Activated CD4-positive, alpha-beta T cell treated with anti-CD3 and anti-CD28 coated beads for 4 hours (primary cell): ENCODE data around the gene MGLL.

Experiments
- DNase-seq, 2 donors: peaks; one replicate each; pipeline ENCODE4 v3.0.0-alpha.2; 2020

MGLL gene

GRCh38 chr3:127771746-127772145 lies 50.6 kb downstream of the MGLL start:
- no peak for DNase-seq

GRCh38 chr3:127770671-127771355 lies 51.5 kb downstream of the MGLL start:
- DNase-seq: no peak

- no peak for DNase-seq
Observed at GRCh38 chr3:127769284-127770081, 52.8 kb downstream of the MGLL start.

GRCh38 chr3:127768346-127769008 lies 53.8 kb downstream of the MGLL start:
- DNase-seq: no peak

GRCh38 chr3:127767126-127767525 lies 55.2 kb downstream of the MGLL start:
- DNase-seq: no peak

GRCh38 chr3:127765735-127766134 lies 56.6 kb downstream of the MGLL start:
- no peak for DNase-seq

- no peak for DNase-seq
Observed at GRCh38 chr3:127764841-127765362, 57.4 kb downstream of the MGLL start.

- no peak for DNase-seq
Observed at GRCh38 chr3:127764301-127764700, 58.0 kb downstream of the MGLL start.

- no peak for DNase-seq
Observed at GRCh38 chr3:127763816-127764215, 58.5 kb downstream of the MGLL start.

- DNase-seq: no peak
Observed at GRCh38 chr3:127763337-127763736, 59.0 kb downstream of the MGLL start.

- DNase-seq: no peak
Observed at GRCh38 chr3:127762787-127763105, 59.6 kb downstream of the MGLL start.

- no peak for DNase-seq
Observed at GRCh38 chr3:127762077-127762786, 60.1 kb downstream of the MGLL start.

- DNase-seq: no peak
Observed at GRCh38 chr3:127761441-127761801, 60.9 kb downstream of the MGLL start.

GRCh38 chr3:127760791-127761440 lies 61.4 kb downstream of the MGLL start:
- DNase-seq: no peak

- no peak for DNase-seq
Observed at GRCh38 chr3:127760361-127760760, 62.0 kb downstream of the MGLL start.

GRCh38 chr3:127759826-127760225 lies 62.5 kb downstream of the MGLL start:
- no peak for DNase-seq

GRCh38 chr3:127758013-127758412 lies 64.3 kb downstream of the MGLL start:
- DNase-seq: no peak

- no peak for DNase-seq
Observed at GRCh38 chr3:127755305-127755681, 67.0 kb downstream of the MGLL start.

GRCh38 chr3:127754411-127755304 lies 67.7 kb downstream of the MGLL start:
- DNase-seq: peak in 1 of 2 donors; percentile 12

- no peak for DNase-seq
Observed at GRCh38 chr3:127753898-127754410, 68.4 kb downstream of the MGLL start.

- no peak for DNase-seq
Observed at GRCh38 chr3:127753338-127753737, 69.0 kb downstream of the MGLL start.
